GM19463 (cell line): ENCODE results near the gene RREB1.

Experiments
- ATAC-seq: cut with Tn5 transposase; IDR thresholded peaks from one replicate; pipeline ENCODE4 v1.9.1; 2021; ENCODE audit warnings: mild to moderate bottlenecking, moderate library complexity; ENCODE audit not compliant: unreplicated experiment

RREB1 gene

DNA sequence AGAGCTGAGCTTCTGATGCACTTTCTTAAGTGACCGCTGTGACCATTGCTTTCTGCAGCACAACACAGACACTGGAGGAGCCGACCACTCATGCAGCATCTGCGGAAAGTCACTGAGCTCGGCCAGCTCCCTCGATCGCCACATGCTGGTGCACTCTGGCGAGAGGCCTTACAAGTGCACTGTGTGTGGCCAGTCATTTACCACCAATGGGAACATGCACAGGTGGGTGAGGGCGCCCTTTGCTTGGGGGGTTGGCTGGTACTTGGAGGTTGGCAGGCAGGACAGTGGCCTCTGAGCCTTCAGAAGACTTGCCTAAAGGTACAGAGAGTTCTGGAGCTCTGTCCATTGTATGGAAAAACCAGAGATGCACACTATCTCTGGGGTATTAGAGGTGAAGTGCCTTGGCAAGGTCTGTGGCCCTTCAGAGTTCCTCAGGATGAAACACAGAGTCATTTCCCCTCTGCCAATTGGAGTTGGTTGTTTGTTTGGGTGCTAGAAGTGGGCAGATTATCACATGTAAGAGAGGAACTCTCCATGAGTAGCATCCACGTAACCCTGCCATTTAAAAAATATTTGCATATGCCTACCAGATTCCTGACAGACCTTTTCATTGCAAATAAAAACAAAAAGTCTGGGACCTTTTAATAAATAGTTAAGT, 81.5 kb downstream of the RREB1 start:
- ATAC-seq: no peak

GRCh38 chr6:7190791-7191190, 83.0 kb downstream of the RREB1 start:
- ATAC-seq: no peak

DNA sequence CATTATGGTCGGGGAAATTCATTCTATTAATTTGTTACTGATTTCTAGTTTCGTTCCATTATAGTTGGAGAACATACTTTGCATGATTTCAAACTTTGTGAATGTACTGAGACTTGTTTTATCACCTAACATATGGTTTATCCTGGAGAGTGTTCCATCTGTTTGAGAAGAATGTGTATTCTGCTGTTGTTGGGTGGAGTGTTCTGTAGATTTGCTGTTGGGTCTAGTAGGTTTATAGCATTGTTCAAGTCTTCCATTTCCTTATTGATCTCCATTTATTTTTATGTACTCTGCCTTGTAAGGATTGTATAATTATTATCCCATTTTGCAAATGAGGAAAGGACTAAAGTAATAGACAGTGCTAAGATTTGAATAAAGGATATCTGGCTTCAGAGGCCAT, 85.4 kb downstream of the RREB1 start:
- ATAC-seq: no peak

DNA sequence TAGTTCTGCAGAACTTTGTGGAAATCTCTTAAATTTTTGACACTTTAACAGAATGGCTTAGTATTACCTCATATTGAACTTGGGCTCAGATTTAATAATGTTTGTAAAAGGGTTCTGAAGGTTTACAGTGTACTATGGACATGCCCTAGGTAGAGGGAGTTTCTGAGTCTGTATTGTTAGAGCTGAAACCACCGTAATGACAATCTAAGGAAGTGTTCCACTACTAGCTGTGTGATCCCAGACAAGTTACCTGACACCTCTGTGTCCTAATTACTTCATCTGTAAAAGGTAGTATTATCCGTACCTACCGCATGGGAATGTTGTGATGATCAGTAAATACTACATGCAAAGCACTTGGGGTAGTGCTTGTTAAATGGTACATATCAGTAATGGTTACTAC, 86.9 kb downstream of the RREB1 start:
- ATAC-seq: no peak

- ATAC-seq: no peak
Measured at GRCh38 chr6:7195339-7196018, 87.7 kb downstream of the RREB1 start.

- no peak for ATAC-seq
Measured at GRCh38 chr6:7196019-7196402, 88.2 kb downstream of the RREB1 start.

DNA sequence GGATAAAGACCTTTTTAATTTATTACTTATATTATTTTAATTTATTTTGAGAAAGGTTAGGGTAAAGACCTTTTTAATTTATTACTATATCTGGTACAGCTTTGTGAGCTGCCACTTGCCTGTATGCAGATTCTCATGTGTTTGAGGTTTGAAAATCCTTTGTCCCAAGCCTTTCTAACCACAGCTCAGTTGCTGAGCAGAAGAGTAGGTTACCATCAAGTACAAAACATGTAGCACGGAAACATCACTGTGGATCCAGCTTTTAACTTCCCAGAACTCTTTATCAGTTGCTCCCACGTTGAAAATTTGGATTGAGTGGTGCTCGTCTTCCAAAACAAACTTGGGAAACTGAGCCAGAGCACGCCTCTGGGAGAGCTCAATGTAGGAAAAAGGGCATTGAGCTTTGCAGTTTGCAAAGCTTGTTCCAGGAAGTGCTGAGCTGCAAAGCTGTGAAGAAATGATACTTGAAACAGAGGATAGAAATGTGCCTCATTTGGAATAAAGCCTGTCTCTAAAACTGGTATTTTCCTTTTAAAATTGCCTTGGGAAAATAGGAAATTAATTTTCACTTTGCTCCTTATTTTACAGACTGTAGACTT, 89.0 kb downstream of the RREB1 start:
- no peak for ATAC-seq

DNA sequence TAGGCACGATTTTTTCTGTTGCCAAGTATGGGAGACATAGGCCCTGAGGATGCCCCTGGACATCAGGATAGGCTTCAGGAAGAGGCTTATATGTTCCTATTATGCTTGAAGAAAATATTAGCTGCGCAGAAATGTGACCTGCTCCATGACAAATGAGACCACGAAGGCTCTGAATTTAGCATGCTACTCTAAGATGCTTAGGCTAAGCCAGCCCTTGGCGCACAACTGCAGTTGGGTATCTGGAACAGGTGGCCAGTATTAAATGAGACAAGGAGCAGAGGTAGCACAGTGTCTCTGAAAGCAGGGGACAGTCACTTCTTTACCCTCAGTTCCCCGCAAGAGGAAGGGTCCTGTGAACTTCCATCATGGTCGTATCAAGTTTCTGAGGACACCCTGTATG, 90.0 kb downstream of the RREB1 start:
- ATAC-seq: no peak

GRCh38 chr6:7198833-7199800, 91.4 kb downstream of the RREB1 start:
- no peak for ATAC-seq

- no peak for ATAC-seq
Measured at GRCh38 chr6:7200598-7201443, 93.1 kb downstream of the RREB1 start.

GRCh38 chr6:7201444-7201731, 93.6 kb downstream of the RREB1 start:
- no peak for ATAC-seq

- ATAC-seq: peak; percentile 94
Measured at GRCh38 chr6:7201732-7202541, 94.2 kb downstream of the RREB1 start.

DNA sequence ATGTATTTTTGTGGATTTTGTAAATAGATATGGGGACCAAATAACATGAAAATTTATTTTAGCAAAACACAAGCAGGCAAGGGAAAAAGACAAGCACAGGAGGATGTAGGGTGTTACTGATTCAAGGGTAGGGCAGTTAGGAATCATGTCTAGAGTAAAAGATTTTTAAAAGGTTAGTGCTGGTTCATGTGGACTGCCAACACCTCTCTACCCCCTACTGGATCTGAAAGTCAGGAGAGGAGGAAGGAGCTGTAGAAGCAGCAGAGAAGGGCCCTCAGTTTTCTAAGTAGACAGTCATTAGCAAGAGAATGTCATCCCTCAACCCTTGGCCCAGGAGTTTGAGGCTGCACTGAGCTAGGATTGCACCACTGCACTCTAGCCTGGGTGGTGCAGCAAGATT, 95.2 kb downstream of the RREB1 start:
- no peak for ATAC-seq

DNA sequence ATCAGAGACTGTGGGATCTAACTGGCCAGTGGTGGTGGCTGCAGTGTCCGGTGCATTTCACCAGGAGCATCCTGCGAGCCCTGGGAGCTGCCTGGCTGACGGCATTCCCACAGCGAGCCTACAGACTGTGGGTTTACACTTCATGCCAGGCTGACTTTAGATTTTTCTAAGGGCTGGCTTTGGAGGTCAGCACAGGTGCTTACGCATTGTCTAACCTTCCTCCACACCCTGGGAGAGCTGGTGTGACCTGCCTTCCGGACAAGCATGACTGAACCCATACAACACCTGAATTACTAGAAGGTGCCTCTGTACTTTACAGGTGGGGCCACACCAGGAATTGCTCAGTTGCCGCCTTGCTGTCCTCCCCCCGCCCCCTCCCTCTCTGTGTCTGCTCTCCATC, 96.2 kb downstream of the RREB1 start:
- ATAC-seq: no peak

DNA sequence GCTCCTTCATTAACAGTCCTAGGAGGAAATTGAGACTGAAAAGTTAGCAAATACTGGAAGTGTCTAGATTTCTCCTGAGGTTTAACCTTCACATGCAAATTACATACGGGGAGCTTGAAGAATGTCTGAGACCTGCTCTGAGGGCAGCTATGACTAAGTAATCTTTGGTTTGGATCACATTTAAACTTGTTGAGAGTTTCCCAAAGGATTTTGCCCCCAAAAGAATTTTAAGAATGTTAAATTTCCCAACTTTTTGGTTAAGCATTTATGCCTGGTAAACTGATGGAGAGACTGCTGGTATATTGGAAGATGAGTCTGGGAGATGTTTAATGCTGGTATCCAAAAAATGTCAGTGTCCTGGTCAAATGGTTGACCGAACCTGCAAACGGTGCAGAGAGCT, 97.0 kb downstream of the RREB1 start:
- ATAC-seq: no peak

- ATAC-seq: no peak
Measured at GRCh38 chr6:7207720-7208119, 100.0 kb downstream of the RREB1 start.

- no peak for ATAC-seq
Measured at GRCh38 chr6:7213416-7213815, 105.7 kb downstream of the RREB1 start.

- ATAC-seq: no peak
Measured at GRCh38 chr6:7214468-7214867, 106.7 kb downstream of the RREB1 start.

GRCh38 chr6:7215131-7215530, 107.4 kb downstream of the RREB1 start:
- ATAC-seq: no peak

DNA sequence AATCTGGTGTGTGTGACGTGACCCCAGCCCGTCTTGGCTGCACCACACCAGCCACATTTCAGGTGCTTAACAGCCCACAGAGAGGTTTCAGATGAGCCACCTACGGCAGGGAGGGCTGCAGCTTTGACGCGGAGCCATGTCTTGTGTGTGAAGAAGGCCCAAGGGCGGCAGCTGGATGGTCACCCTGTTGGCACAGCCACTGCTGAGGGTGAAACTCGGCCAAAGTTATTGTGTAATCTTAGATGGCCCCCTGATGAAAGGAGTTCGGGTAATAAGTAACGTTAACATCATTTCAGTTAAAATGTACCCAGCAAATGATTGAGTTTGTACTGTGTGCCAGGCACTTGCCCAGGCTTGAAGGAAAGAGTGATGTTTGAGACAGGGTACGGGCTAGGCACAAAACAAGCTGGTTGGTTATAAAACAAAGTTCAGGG, 108.1 kb downstream of the RREB1 start:
- ATAC-seq: peak; percentile 96
